GM08714 (cell line): ENCODE measurements around the gene APBA2.

Source experiments
- H3K4me3 ChIP-seq: fragments of 200-500 bp; sonication (Bioruptor generic); 2 replicates; pipeline ENCODE4 v1.5.1; 2014; ENCODE audit warnings: mild to moderate bottlenecking, low read length, inconsistent platforms
- ZNF274 ChIP-seq: IDR thresholded peaks from 2 replicates; pipeline ENCODE4 v1.6.1; 2012; ENCODE audit warnings: mild to moderate bottlenecking, low read depth, low read length

APBA2 gene

GRCh38 chr15:29126821-29127461, 241.2 kb downstream of the APBA2 start:
- H3K4me3 ChIP-seq = no peak overlapping the region
- TF ChIP-seq ZNF274 = no peak

- no peak overlapping the region for H3K4me3 ChIP-seq
- no peak for TF ChIP-seq ZNF274
Measured at GRCh38 chr15:29127506-29128430, 242.0 kb downstream of the APBA2 start.

DNA sequence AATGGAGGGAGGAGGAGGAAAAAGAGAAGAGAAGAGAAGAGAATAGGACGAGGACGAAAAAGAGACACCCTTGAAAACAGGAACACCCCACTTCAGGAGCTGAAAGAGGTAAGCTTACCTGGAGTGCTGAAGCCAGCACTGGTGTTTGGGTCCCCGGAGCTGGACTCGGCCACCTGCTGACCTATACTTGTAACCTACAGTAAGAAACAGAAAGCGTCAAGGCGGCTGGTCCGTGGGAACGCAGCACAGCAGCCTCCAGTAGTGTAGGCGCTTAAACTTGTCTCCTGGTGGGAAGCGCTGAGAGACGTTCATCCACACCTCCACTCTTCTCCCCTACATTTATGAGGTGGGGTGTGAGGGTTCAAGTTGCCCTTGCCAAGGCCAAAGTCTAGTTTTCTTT, 242.9 kb downstream of the APBA2 start:
- no peak overlapping the region for H3K4me3 ChIP-seq

DNA sequence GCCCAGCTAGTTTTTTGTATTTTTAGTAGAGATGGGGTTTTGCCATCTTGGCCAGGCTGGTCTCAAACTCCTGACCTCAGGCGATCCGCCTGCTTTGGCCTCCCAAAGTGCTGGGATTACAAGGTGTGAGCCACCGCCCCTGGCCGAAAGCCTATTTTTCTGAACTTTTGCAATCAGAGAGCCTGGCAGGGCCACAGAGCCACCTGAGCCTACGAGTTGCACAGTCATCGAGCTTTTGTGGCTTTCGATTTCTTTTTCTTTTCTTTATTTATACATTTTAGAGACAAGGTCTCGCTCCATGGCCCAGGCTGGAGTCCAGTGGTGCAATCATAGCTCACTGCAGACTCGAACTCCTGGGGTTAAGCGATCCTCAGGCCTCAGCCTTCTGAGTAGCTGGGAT, 243.4 kb downstream of the APBA2 start:
- H3K4me3 ChIP-seq = no peak overlapping the region
- TF ChIP-seq ZNF274 = no peak

More for the DNA sequence above, 242.9 kb downstream of the APBA2 start:
- TF ChIP-seq ZNF274 = no peak

DNA sequence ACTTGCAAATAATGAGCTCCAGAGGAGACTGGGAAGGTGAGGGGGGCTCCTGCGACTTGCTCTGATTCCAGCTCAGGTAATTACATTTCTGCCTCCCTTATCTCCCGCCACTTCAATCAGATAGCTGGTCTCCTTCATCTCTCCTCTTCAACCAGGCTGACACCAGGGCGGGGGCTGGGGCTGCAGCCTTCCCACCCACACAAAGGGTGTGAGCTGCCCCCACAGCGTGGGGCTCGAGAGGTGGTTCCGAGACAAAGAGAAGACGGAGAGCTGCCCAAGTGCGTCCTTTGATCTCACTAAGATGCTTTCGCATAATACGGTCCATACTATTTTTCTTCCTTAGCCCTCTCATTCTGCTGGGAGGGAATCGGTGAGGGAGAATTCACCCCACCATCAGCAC, 244.2 kb downstream of the APBA2 start:
- TF ChIP-seq ZNF274 = no peak
- no peak overlapping the region for H3K4me3 ChIP-seq

DNA sequence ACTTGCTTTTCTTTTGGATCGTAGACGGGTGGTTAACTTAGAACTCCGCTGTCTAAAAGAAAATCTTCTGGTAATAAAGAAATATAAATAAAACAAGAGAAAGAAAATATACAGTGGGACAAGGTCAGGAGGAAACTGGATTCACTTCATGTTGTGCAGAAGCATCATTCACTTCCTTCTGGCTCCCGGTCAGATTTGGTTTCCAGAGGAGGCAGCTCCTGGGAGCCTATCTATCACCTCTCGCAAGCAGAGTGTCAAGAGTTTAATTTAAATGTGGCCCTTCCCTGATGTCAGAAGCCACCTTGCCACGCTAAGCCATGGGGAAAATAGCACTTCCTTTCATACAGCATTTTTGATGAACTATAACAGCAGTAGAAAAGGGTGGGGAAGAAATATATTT, 244.7 kb downstream of the APBA2 start:
- no peak overlapping the region for H3K4me3 ChIP-seq
- TF ChIP-seq ZNF274 = no peak

DNA sequence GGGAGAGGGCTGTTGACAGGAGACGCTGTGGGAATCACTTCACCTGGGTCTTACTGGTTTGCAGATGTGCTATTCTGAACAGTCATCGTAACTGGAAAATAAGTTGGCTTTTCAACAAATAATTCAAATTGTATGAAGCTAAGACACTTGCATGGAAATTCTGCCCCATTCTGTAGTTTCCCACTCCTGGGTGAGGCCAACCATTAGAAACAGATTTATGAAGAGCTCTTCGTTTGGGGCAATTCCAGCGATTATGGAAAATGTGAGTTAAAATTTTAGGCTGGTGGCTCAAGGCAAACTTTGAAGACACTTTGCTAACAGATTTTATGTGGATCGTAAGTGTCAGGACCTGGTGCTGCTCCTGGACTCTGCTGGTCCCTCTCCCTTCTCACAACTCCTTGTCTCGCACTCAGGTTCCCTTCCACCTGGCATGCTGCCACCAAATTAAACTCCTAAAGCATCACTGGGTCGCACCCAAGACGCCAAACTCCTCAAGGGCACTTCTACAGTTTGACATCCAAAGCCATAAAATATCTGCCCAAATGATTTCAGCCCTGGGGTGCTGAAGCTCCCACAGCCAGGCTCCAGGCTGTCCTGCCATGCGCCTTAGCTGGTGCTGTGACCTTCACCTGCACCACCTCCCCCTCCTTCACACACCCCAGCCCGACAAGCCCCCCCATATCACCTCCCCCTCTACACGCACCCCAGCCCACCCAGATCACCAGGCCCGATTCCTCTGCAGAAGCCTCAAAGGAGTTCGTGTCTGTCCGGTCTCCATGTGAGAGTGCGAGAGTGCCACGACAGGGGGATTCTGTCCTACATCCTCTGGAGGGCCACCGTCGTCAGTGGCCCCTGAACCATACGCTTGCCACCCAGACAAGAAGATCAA, 245.4 kb downstream of the APBA2 start:
- no peak overlapping the region for H3K4me3 ChIP-seq
- no peak for TF ChIP-seq ZNF274

DNA sequence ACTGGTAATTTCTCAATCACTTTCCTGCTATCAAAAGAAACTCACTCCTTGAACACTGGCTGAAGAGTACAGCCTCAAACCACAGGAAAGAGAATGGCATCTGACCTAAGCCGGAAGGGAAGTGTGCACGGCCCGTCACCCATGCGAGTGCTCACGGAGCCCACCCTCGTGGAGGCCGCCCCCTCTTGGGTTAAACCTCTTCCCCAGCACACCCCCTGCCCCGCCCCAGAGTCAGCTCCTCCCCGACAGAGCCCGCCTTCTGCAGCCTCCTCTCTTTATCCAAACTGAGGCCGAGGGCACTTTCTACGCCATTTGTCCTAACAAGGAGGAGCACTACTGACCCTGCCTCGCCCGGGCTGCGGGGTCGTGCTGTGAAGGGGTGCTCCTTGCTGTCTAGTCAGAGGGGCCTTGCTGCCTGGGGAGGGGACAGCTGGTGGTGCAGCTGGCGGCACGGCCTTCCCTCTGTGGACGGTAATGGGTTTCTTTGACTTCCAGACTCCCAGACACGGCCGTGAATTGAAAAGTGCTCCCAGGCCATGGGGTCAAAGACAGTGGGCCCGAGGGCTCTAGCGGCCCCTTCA, 246.2 kb downstream of the APBA2 start:
- TF ChIP-seq ZNF274 = no peak
- no peak overlapping the region for H3K4me3 ChIP-seq

- TF ChIP-seq ZNF274 = no peak
- no peak overlapping the region for H3K4me3 ChIP-seq
Measured at GRCh38 chr15:29132735-29133181, 247.0 kb downstream of the APBA2 start.

DNA sequence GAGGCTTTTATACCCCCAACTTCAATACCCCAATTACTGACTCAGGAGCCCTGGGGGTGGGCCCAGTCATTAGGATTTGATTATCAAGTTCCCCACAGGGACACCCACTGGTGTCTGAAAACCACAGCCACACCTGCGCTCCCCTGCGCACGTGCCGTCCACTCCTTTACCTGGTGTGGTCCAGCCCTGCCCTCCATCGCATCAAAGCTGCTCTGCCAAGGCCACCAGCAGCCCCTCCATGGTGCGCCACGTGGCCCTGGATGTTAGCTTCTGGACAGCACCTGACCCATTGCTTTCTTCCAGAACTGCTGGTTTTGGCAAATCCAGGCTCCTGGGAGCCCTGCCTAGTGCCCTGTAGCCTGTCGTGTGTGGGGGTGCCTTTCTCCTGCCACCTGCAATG, 247.5 kb downstream of the APBA2 start:
- no peak for TF ChIP-seq ZNF274
- no peak overlapping the region for H3K4me3 ChIP-seq

DNA sequence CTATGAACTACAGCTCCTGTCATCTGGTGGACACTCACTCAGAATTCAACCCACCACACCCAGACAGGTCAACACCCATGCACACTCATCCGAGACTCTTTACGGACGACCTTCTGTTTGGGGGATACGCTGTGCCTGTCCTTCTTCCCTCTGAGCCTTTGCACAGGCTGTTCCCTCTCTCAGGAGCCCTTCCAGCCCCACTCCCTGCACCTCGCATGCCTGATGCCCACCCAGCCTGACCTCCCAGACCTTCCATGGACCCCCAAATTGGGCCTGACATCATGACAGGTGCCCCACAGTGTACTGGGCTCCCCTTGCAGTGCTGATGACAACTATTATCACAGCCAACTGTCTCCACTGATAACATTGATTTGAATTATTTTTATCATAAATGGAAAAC, 248.0 kb downstream of the APBA2 start:
- no peak for TF ChIP-seq ZNF274
- H3K4me3 ChIP-seq = no peak overlapping the region

- no peak for TF ChIP-seq ZNF274
- no peak overlapping the region for H3K4me3 ChIP-seq
Measured at GRCh38 chr15:29134239-29134638, 248.5 kb downstream of the APBA2 start.

DNA sequence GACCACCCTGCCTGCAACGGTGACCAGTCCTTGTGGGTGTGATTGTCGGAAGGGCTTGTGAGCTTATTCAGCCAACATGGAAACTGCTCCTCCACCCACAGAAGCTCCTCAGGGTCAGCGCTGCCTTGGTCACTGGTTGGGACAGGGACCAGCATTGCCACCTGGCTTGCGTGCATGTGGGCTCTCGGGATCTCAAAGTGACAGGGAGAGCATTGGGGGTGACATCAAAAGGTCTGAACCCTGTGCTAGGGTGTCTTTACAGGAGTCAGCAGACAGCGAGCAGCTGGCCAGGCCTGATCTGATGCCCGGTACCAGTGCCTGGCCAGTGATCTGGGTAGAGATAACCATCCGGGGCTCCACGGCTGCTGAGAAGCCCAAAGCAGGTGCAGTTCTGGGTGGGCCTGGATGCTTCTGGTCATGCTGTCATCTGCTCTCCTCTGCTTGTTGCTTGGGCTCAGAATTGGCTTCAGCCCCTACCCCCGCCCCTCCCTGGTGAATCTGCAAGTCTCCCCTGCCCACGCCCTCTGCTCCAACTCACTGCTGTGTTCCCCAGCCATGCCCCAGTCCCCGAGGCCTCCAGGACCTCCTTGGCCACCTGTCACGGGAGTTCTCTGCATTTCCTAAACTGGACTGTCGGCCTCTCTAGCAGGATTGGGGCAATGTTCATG, 249.0 kb downstream of the APBA2 start:
- TF ChIP-seq ZNF274 = no peak
- no peak overlapping the region for H3K4me3 ChIP-seq
